Vagina (tissue), 2 donors: ENCODE results near the gene ARHGAP8.

Source experiments
- POLR2A ChIP-seq, 2 donors: fragments of 450-650 bp; IDR thresholded peaks; one replicate each; pipeline ENCODE4 v1.6.1; 2017; ENCODE audit warnings: antibody characterized with exemption in 2 of 2, mild to moderate bottlenecking in 2 of 2, moderate library complexity in 2 of 2
- TF ChIP-seq, protein P1 (sequence below), 3 experiments: fragments of 450-650 bp in 2 of 3; fragments of 200-600 bp in 1 of 3; sonication (generic) in 1 of 3; IDR thresholded peaks; one replicate each; pipeline ENCODE4 v1.5.1; 2017 to 2019; ENCODE audit warnings: antibody characterized with exemption in 3 of 3, mild to moderate bottlenecking in 2 of 3, moderate library complexity in 2 of 3

DNA sequence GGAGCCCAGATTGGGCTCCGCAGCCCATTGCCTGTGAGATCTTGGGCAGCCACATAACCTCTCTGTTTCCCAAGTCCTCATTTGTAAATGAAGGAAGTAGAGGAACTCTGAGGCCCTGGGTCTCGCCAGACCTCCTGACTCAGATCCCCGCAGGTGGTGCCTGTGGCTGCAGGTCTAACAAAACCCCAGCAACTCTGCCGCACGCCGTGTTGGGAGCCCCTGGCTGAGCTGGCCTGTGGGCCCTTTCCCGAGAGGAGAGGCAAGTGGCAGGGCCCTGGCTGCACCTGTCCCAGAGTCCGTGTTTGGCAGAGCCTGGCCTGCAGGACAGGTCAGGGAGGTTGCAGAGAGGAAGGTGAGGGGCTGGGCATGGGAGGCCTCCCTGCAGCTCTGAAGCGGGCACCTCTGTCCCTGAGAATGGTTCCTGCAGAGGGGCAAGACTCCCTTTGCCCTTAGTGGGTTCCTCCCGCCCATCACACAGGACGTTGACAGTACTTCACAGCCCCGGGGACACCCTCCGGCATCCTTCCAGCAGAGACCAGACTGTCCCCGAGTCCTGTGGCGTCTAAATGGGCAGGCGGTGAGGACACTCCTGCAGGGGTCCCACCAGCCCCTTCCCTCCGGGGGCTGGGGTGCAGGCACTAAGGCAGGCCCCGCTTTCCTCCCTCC is 67.7 kb downstream of the ARHGAP8 start:
- TF ChIP-seq, protein P1, sequence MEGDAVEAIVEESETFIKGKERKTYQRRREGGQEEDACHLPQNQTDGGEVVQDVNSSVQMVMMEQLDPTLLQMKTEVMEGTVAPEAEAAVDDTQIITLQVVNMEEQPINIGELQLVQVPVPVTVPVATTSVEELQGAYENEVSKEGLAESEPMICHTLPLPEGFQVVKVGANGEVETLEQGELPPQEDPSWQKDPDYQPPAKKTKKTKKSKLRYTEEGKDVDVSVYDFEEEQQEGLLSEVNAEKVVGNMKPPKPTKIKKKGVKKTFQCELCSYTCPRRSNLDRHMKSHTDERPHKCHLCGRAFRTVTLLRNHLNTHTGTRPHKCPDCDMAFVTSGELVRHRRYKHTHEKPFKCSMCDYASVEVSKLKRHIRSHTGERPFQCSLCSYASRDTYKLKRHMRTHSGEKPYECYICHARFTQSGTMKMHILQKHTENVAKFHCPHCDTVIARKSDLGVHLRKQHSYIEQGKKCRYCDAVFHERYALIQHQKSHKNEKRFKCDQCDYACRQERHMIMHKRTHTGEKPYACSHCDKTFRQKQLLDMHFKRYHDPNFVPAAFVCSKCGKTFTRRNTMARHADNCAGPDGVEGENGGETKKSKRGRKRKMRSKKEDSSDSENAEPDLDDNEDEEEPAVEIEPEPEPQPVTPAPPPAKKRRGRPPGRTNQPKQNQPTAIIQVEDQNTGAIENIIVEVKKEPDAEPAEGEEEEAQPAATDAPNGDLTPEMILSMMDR (IDR thresholded peaks at IDR 0.05): no peak
- no peak for TF ChIP-seq POLR2A (IDR thresholded peaks at IDR 0.05)
